HG02943 (cell line): ENCODE results near the gene ERN1.
"Not testable (repeated sequence)": the region's sequence is repeated elsewhere in the genome, so short reads cannot be mapped to it uniquely, and the experiment has no call there.

ENCODE experiments used
- ATAC-seq: cut with Tn5 transposase; IDR thresholded peaks from one replicate; pipeline ENCODE4 v1.9.1; 2021; ENCODE audit warnings: mild to moderate bottlenecking, low read depth, moderate library complexity; ENCODE audit not compliant: unreplicated experiment

The ERN1 gene

DNA sequence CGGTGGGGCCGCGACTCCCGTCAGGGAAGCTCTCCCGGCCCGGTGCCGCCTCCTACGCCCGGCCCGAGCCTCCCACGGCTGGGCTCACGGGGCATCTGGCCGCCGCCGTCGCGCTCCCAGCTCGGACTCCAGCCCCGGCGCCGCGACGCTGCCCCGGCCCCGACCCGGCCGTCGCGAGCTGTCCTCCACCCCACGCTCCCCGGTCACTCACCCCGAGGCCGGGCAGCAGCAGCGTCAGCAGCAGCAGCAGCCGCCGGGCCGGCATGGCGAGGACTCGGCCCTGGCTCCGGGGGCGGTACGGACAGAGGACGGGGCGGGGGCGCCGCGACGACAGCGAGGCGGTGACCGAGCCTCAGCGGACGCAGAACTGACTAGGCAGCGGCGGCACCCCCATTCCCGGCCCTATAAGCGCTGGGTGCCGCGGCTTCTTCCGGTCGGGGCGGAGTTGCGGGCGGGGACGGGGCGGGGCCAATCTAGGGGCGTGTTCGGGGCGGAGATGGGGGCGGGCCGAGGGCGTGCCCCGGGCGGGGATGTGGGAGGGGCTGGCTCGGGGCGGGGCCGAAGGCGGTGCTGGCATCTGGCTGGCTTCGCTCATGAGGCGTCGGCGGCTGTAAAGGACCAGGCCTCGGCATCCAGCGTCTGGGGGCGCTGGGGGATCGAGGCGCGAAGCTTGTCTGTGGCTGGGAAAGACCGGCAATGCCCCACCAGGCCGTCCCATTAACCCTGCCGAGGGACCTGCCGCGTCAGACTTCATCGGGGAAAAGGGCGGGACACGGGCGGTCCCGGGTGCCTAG lies at the start of gene ERN1:
Gene ERN1 (minus strand): TSS at position 380 of the 794 bp plus-strand sequence. CDS start 115 bp downstream, at position 265.
- ATAC-seq: peak; percentile 56

- ATAC-seq: not testable (repeated sequence)
These were observed 49.1 kb upstream of the ERN1 start for GRCh38 chr17:64179024-64179423.

DNA sequence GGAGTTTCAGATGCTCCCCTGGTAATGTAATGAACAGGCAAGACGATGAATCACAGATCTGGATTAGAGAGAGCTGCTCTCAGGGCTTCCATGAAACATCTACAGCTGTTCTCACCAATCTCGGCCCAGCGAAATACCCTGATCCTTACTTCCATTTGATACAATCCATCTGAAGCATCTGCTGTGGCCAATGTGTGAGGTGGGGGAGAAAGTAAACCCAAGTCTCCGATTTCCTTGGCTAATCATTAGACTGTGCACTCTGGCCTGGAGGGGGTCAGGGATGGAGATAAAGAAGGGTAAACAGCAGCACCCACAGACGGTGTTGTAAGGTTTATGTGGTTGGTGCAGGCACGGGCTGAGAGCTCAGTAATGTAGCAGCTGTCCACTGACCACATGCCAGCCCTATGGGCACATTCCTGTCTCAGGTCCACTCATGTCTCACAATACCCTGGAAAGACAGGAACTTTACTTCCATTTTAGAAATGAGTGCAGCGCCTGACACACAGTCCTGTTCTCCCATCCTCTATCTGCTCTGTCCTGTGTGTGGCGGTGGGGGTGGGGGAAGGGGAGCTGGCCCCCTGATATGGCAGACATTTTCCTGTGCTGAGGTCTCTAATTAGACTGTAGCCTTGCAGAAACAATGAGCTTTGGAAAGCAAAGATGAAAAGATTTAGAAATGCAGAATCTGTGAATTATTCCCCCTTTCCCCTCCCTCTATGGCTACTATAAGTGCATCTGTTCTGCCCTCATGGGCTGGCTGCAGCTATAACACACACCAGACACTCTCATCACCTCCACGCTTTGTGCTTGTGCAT lies 48.3 kb upstream of the ERN1 start:
- ATAC-seq: no peak

GRCh38 chr17:64177311-64178010 lies 47.5 kb upstream of the ERN1 start:
- no peak for ATAC-seq

- no peak for ATAC-seq
These were observed 46.6 kb upstream of the ERN1 start for GRCh38 chr17:64176556-64176955.

DNA sequence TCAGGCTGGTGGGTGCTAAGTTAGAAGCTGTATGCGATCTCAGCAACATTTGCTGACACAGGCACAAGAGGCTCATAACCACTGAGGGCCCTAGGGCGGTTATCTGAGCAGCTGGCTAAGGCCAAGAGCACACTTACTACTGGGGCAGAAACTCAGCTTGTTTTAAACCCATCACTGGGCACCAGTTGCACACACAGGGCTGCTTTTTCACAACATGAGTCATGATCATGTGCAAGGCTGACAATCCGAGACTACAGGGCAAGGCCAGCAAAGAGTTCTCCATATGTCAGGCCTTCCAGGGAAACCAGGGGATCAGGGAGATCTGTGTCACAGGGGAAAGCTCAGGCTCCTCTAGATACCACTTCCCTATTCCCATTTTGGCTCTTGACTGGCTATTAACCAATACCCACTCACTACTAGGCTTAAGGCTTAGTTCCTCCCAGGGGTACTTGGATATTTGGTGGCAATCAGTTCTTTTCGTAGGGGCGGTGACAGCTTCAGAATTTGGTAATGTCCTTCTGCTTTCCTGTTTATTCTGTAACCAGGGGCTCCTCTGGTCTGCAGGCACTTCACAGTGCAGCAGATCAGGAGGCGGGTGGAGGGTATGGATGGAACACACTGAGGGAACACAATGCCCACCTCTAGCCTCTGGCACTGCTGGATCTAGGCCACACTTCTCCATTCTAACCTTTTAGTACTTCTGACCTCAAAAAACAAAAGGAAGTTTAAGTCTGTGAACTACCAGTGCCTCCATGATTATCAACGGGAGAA lies 44.9 kb upstream of the ERN1 start:
- no peak for ATAC-seq

DNA sequence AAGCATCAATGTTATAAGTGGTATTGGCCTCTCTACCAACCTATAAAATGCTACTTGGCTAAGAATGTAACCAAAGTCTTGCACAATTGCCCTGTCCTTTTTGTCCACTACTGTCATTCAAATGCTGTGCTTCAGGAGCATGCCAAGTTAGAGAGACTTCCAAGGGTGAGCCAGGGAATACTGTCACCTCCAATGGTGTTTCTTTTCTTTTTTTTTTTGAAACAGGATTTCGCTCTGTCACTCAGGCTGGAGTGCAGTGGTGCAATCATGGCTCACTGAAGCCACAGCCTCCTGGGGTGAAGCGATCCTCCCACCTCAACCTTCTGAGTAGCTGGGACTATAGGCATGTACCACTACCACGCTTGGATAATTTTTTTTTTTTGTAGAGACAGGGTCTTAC lies 43.7 kb upstream of the ERN1 start:
- no peak for ATAC-seq

GRCh38 chr17:64172510-64172909 lies 42.6 kb upstream of the ERN1 start:
- no peak for ATAC-seq

DNA sequence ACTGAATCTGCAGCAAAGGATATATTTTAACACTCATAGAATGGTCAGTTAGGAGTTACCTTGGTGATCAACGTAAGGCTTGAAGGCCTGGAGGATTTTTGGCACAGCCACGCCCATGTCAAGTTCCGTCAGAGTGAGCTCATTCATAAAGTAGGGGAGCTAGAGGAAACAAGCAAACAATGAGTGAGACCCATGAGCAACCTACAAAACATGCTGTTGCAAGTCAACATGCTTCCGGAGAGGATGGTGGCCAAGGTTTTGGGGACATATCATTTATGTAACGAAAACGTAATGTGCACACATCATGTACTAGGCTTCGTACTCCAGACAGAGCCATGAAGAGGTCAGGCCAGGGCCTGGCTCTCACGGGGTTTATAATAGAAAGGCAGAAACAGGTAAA lies 41.1 kb upstream of the ERN1 start:
- ATAC-seq: no peak

- ATAC-seq: no peak
These were observed 40.3 kb upstream of the ERN1 start for GRCh38 chr17:64170286-64170685.

DNA sequence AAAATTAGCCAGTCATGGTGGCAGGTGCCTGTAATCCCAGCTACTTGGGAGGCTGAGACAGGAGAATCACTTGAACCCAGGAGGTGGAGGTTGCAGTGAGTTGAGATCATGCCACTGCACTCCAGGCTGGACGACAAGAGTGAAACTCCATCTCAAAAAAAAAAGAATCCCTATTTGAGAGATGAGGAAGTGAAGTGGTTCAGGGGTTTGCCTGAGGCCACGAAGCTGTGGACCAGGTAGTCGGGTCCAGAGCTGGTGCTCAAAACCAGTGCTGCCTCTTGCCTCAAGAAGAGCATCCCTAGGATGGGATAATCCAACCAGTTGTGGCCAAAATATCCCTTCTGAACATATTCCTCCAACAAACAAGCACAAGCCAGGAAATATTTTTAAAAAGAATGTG lies 37.7 kb upstream of the ERN1 start:
- ATAC-seq: not testable (repeated sequence)

DNA sequence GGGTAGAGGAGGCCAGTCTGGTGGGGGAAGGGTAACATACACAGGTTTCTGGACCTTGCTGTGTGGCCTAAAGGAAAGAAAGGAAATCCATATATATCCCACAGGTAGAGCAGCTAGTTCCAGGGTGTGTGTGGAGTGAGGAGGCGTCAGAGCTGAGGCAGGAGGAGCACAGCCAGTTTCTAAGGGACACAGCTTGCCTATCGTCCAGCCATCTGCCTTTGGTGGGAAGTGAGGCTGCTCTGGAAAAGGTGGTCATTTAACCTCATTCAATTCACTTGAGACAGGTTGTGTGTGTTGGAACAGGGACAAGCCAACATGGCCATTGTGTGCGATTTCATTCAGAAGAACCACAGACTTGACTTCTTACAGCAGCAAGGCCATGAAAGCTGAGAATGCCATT lies 36.9 kb upstream of the ERN1 start:
- ATAC-seq: no peak

GRCh38 chr17:64165347-64165746 lies 35.4 kb upstream of the ERN1 start:
- ATAC-seq: no peak

DNA sequence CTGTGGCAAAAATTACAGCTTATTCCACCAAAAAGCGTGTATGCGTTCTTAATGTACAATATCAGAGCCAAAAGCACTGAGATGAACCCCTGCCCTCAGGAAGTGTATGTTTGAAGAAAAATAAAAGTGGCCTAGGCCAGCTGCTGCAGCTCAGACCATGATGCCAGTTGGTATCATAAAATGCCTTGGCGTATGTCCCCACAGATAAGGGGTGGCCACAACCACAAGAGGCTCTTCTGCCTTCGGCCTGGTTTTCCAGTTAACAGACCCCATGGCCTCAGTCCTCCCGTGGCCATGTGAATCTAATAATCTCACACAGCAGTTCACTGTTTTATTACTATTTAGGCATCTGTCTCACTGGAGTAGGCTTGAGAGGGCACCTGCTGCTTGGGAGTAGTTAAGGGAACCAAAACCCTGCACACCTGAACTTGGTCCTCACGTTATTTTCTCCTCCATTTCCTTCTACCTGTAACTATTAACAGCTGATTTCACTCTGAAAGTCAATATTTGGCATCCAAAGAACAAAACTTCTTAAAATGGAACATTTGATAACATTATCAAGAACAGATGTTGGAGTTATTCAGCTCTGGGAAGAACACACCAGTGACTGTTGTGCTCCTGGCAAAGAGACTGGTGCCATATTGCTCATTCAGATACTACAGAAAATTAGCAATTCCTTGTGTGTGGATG lies 34.8 kb upstream of the ERN1 start:
- no peak for ATAC-seq

DNA sequence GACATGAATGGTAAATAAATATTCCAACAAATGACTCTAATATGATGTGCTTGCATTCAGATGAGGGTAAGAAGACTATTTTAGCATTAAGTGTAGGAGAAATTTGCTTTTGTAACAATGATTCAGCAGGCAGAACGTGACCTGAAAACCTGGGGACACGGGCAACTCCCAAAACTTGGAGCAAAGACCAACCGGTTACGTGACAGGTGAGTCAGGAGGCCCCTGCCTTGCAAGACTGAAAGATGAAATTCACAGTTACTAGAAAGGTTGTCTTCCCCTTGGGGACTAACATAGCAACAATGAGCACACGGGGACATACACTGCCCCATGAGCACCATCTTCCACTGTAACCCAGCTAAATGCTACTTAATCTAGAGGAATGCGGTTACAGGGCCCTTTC lies 33.5 kb upstream of the ERN1 start:
- ATAC-seq: no peak

- no peak for ATAC-seq
These were observed 32.6 kb upstream of the ERN1 start for GRCh38 chr17:64162554-64162953.

DNA sequence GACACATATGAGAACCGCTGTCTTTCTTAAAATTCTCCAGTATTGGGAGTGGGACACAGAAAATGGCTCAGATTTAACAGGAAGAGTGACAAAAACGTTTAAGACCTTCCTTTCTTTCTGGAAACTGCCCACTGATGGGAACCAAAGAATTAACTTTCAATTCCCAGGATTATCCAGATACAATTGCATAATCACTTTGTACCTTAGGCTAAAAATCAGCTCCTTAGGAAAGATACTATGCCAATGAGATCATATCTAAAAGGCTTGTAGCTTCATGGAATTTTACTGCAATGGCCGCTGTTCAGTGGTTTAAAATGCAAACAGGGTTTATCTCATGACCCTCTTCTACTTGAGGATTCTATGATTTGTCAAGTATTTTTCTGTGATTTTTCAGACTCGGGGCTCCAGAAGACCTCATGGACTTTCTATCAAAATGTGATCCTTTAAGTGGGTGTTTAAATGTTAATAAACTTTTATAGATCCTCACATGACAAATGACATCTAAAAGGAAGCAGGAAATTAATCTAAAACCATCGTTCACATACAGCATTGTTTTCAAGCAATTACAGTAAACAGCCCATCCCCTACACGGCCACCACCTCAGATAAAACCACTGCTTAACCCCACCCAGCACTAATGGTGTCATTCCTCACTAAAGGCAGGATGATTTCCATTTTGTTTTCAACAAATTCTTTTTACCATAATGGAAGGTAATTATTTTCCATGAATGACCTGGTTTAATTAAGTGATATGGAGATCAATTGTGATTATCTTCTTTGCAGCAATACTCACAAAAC lies 31.6 kb upstream of the ERN1 start:
- no peak for ATAC-seq

- no peak for ATAC-seq
These were observed 30.4 kb upstream of the ERN1 start for GRCh38 chr17:64160378-64160777.
